ENCODE measurements around the gene MUS81. TPM values are rescaled to one million over a fixed set of nuclear protein-coding genes. Genes with fewer than 3 reads are reported as not detected.

Gene MUS81
- total and polyA plus RNA-seq, 2 of the 4 experiments (the other 2 are of a cell fraction) = 23.7 to 47.9 TPM

- BruUV-seq (replicated peaks) = no TSS peak
- Histone ChIP-seq H3K14ac (replicated peaks; ENCODE audit: low read depth, low read length) (no peak overlapping the region), H3K4me1 (ENCODE audit: control insufficient read depth, insufficient read depth, low read length) (peaks cover 9% of the 10 kb centered on the region), H3K36me3 (ENCODE audit: control insufficient read depth, insufficient read depth, low read length) (peaks cover 40% of the 10 kb centered on the region), H3K4me2 (ENCODE audit: low read depth, low read length) (no peak overlapping the region), H3K23ac (ENCODE audit: low read depth, low read length) (no peak overlapping the region), H2BK20ac (ENCODE audit: low read depth, low read length) (no peak overlapping the region), H2BK120ac (ENCODE audit: low read depth, low read length) (no peak overlapping the region), H4K91ac (ENCODE audit: insufficient read depth, low read depth, low read length) (no peak overlapping the region), H2AK9ac (replicated peaks; ENCODE audit: low read depth, low read length, poor library complexity) (no peak overlapping the region), H3K9ac (ENCODE audit: low read depth, low read length) (no peak overlapping the region), H3K9me1 (ENCODE audit: insufficient read depth, low read length) (peaks cover under 1% of the 10 kb centered on the region; the same call in 1 of the 2 replicates), H4K20me1 (ENCODE audit: insufficient read depth, low read length) (peaks cover 26% of the 10 kb centered on the region), H2AK5ac (ENCODE audit: low read depth, low read length) (no peak overlapping the region), H3K79me1 (ENCODE audit: low read depth in 1 of 2, low read length in 2 of 2) (peaks cover 9 to 58% of the 10 kb centered on the region in 2 experiments), H3K56ac (ENCODE audit: extremely low read depth, insufficient read depth, low read length) (no peak overlapping the region), H4K8ac (ENCODE audit: low read depth in 2 of 2, low read length in 2 of 2) (no peak overlapping the region), H3K4me3 (ENCODE audit: insufficient read depth, low read depth, low read length) (no peak overlapping the region), H2AFZ (replicated peaks; ENCODE audit: low read length, poor library complexity) (no peak overlapping the region), H3K18ac (ENCODE audit: low read depth, low read length) (no peak overlapping the region), H2BK15ac (ENCODE audit: low read depth, low read length) (no peak overlapping the region), H3K4ac (ENCODE audit: low read depth, low read length) (no peak overlapping the region), H3K9me3 (ENCODE audit: control insufficient read depth, insufficient read depth, low read length) (no peaks in the 10 kb centered on the region), H3K27me3 (ENCODE audit: control insufficient read depth, insufficient read depth, low read length) (no peaks in the 10 kb centered on the region), H3K27ac (ENCODE audit: insufficient read depth, low read length) (no peak overlapping the region), H2BK5ac (ENCODE audit: low read depth, low read length, poor library complexity, severe bottlenecking) (no peak overlapping the region), H4K5ac (ENCODE audit: low read depth, low read length) (no peak overlapping the region)
- dilution Hi-C loops (cut with HindIII; ENCODE audit: low sequenced_read_pairs, unreplicated experiment) (no loop called here), in situ Hi-C loops (cut with MboI; ENCODE audit: low sequenced_read_pairs) (no loop called here), intact Hi-C loops (cut with micrococcal nuclease) (no loop called here)
- POLR2A ChIA-PET (ENCODE audit: unreplicated experiment) = interaction anchor here (0.7 kb wide), 1 partner anchor 28 kb away, joined by 15 read pairs; no protein-coding TSS in a partner anchor
- CTCF ChIA-PET = interaction anchor here (1.4 kb wide), 1 partner anchor 12 kb away, joined by 3 read pairs; no protein-coding TSS in a partner anchor
- no peak for DNase-seq
- ATAC-seq (ENCODE audit: low read depth) = no peak
- WGBS, 2 experiments (ENCODE audit: extremely low coverage in 2 of 2, insufficient read length in 1 of 2) = 92% methylated on average over 2 of the region's 12 CpGs; no CpG with 5 or more reads in 1 of the 2 experiments
- TF ChIP-seq MXI1 (IDR thresholded peaks at IDR 0.05; ENCODE audit: borderline replicate concordance, low read depth, low read length) (no peak), SMC3 (IDR thresholded peaks at IDR 0.05; ENCODE audit: low read depth, low read length) (no peak), CEBPB (IDR thresholded peaks at IDR 0.05; ENCODE audit: low read depth, low read length) (no peak), CHD1 (IDR thresholded peaks at IDR 0.05; ENCODE audit: low read depth, low read length) (no peak), RAD21 (IDR thresholded peaks at IDR 0.05; ENCODE audit: low read length) (no peak), MAZ (IDR thresholded peaks at IDR 0.05; ENCODE audit: borderline replicate concordance, low read depth, low read length) (no peak), POLR2A (IDR thresholded peaks at IDR 0.05; ENCODE audit: low read depth, low read length) (no peak), ELK1 (IDR thresholded peaks at IDR 0.05; ENCODE audit: borderline replicate concordance, low read depth, low read length) (no peak), USF2 (IDR thresholded peaks at IDR 0.05; ENCODE audit: low read depth, low read length) (no peak), FOS (IDR thresholded peaks at IDR 0.05; ENCODE audit: low read depth, low read length) (no peak), MAFK (IDR thresholded peaks at IDR 0.05; ENCODE audit: low read depth, low read length) (no peak)
These were observed 25.7 kb downstream of the MUS81 start for GRCh38 chr11:65885808-65886536.

All from IMR-90 (cell line).